Activated naive CD4-positive, alpha-beta T cell treated with anti-CD3 and anti-CD28 coated beads, Interleukin-2, amount 10 ng/mL, durations not matched to agents 5 hours and 36 hours (primary cell): ENCODE data around the gene OPN4. TPM values are rescaled to one million over a fixed set of nuclear protein-coding genes. Genes with fewer than 3 reads are reported as not detected.

Experiments
- total RNA-seq, 2 experiments: library from RNA; stranded (reverse); gene quantifications; one replicate each; pipeline ENCODE4 v1.2.3, GENCODE V29; 2021

The OPN4 gene, protein sequence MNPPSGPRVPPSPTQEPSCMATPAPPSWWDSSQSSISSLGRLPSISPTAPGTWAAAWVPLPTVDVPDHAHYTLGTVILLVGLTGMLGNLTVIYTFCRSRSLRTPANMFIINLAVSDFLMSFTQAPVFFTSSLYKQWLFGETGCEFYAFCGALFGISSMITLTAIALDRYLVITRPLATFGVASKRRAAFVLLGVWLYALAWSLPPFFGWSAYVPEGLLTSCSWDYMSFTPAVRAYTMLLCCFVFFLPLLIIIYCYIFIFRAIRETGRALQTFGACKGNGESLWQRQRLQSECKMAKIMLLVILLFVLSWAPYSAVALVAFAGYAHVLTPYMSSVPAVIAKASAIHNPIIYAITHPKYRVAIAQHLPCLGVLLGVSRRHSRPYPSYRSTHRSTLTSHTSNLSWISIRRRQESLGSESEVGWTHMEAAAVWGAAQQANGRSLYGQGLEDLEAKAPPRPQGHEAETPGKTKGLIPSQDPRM
- not detected for total RNA-seq

GRCh38 chr10:86654411-86655172 is at the start of gene OPN4:
TSS of gene OPN4 (plus strand) at chr10:86654547. CDS start at chr10:86654784, 237 bp downstream.

GRCh38 chr10:86668297-86669165 is 14.2 kb downstream of the OPN4 start, which contains the start of gene LDB3:
TSS of gene LDB3 (plus strand) at chr10:86668511. CDS start at chr10:86668692, 181 bp downstream.

Other genes starting within 250 kb of the OPN4 start
- gene WAPL, start 132.8 kb upstream of the OPN4 start, total RNA-seq = 10 to 100 TPM; 45.1 to 45.6 TPM
- gene LDB3, start 14.0 kb downstream of the OPN4 start, total RNA-seq = under 1 TPM in 1 of 2 experiments, not detected in 1; 0.05 TPM
- 10 to 100 TPM in 1 of 2 experiments, 1 to 10 TPM in 1; 7.8 to 10.3 TPM for gene BMPR1A, start 102.1 kb downstream of the OPN4 start, total RNA-seq